ENCODE measurements around the gene FGL2. TPM values are rescaled to one million over a fixed set of nuclear protein-coding genes. Genes with fewer than 3 reads are reported as not detected.

FGL2 gene
- total RNA-seq (100 to 1,000 TPM in 6 of 7 donors, 10 to 100 TPM in 1; 97.8 to 204 (median 134) TPM), polyA plus RNA-seq (10 to 100 TPM; 13.2 to 14.5 (median 13.7) TPM)
- long read RNA-seq, donor 1, full-length matches to known transcripts = 90 of 90 reads
- long read RNA-seq, donor 1, partial matches to known transcripts = 0 of 90 reads
- long read RNA-seq, donor 1, other reads (novel, unspliced or antisense) = 0 of 90 reads
- long read RNA-seq, donor 2, full-length matches to known transcripts = 74 of 74 reads
- long read RNA-seq, donor 2, partial matches to known transcripts = 0 of 74 reads
- long read RNA-seq, donor 2, other reads (novel, unspliced or antisense) = 0 of 74 reads

GRCh38 chr7:77199013-77199966, at the start of gene FGL2:
Gene FGL2 (minus strand): TSS chr7:77199819. CDS start chr7:77199793, 26 bp downstream.
- Histone ChIP-seq H3K27me3 (replicated peaks in 1 of 7) (no peaks in the 10 kb centered on the region), H3K9me3 (no peaks in the 10 kb centered on the region), H3K36me3 (no peaks in the 10 kb centered on the region), H3K4me3 (peak within 1 kb of the TSS; percentile 34 to 71 (median 44)), H3K27ac (peak within 1 kb of the TSS; percentile 71 to 90 (median 84)), H3K4me1 (peaks cover 0 to 86% (median 34%) of the 10 kb centered on the region in 6 donors)
- intact Hi-C loops (cut with DNase I; ENCODE audit: low total_unique reads) = no loop called here
- peak; percentile 85 for DNase-seq
- peak in 2 of 3 donors; percentile 88 to 94 for TF ChIP-seq POLR2AphosphoS5 (IDR thresholded peaks at IDR 0.05)
- peak in 1 of 3 donors; percentile 53 for TF ChIP-seq POLR2A (IDR thresholded peaks at IDR 0.05)
- TF ChIP-seq CTCF (IDR thresholded peaks at IDR 0.05 in 8 of 11, conservative IDR thresholded peaks at IDR 0.05 in 3 of 11) = no peak
- 10 to 15% (median 14%) methylated on average over 15 of the region's 15 CpGs for WGBS, 5 donors

- Histone ChIP-seq H3K27me3 (replicated peaks in 1 of 7) (no peaks in the 10 kb centered on the region), H3K36me3 (no peaks in the 10 kb centered on the region)
- intact Hi-C loops (cut with DNase I; ENCODE audit: low total_unique reads) = loop anchor here (5.0 to 10.0 kb wide), 2 partner anchors 79 to 123 kb away; partner anchors contain the start of gene CCDC146
Observed at GRCh38 chr7:77248154-77248553, 48.5 kb upstream of the FGL2 start.

GRCh38 chr7:77247206-77247850, 47.7 kb upstream of the FGL2 start:
- Histone ChIP-seq H3K4me3 (no peak overlapping the region), H3K36me3 (peaks cover 0 to 2% (median 0%) of the 10 kb centered on the region in 6 donors), H3K9me3 (no peaks in the 10 kb centered on the region), H3K27ac (peak overlapping the region in 1 of 8 donors; percentile 22), H3K4me1 (peaks cover 0 to 25% (median 14%) of the 10 kb centered on the region in 6 donors), H3K27me3 (replicated peaks in 1 of 7) (no peaks in the 10 kb centered on the region)
- TF ChIP-seq CTCF (IDR thresholded peaks at IDR 0.05 in 8 of 11, conservative IDR thresholded peaks at IDR 0.05 in 3 of 11) (peak; percentile 76 to 92 (median 88)), POLR2AphosphoS5 (IDR thresholded peaks at IDR 0.05) (no peak)
- intact Hi-C loops (cut with DNase I; ENCODE audit: low total_unique reads) = loop anchor here (5.0 to 10.0 kb wide), 2 partner anchors 80 to 123 kb away; partner anchors contain the start of gene CCDC146
- DNase-seq = peak; percentile 90
- 32 to 34% (median 33%) methylated on average over 3 of the region's 3 CpGs for WGBS, 5 donors

More at GRCh38 chr7:77248154-77248553, 48.5 kb upstream of the FGL2 start:
- no peak for DNase-seq
- Histone ChIP-seq H3K4me3 (no peak overlapping the region), H3K27ac (no peak overlapping the region), H3K9me3 (no peaks in the 10 kb centered on the region), H3K4me1 (peaks cover 0 to 25% (median 14%) of the 10 kb centered on the region in 6 donors)
- TF ChIP-seq POLR2A (IDR thresholded peaks at IDR 0.05) (no peak), CTCF (IDR thresholded peaks at IDR 0.05 in 8 of 11, conservative IDR thresholded peaks at IDR 0.05 in 3 of 11) (no peak), POLR2AphosphoS5 (IDR thresholded peaks at IDR 0.05) (no peak)
- WGBS, 5 donors = 83 to 93% (median 88%) methylated on average over 3 of the region's 3 CpGs

All from spleen (tissue), 13 donors.